ENCODE results near the gene NOD2. TPM values are rescaled to one million over a fixed set of nuclear protein-coding genes. Genes with fewer than 3 reads are reported as not detected.

Gene NOD2
- total RNA-seq, 1 donor from 2014 or later: 2.9 TPM

GRCh38 chr16:50718761-50719400, 25.5 kb downstream of the NOD2 start:
- DNase-seq (no peak), ATAC-seq (ENCODE audit: low read depth) (no peak)
- Mint-ChIP-seq H3K4me1 (no peaks in the 10 kb centered on the region), H3K27ac (no peak overlapping the region), H3K4me3 (no peak overlapping the region), H3K36me3 (ENCODE audit: low read depth) (no peaks in the 10 kb centered on the region), H3K9me3 (peaks cover 4% of the 10 kb centered on the region), H3K27me3 (no peaks in the 10 kb centered on the region)
- ChIA-PET CTCF (no interaction called here), POLR2A (no interaction called here)
- no peak for TF ChIP-seq CTCF (IDR thresholded peaks at IDR 0.05)
- intact Hi-C loops (cut with micrococcal nuclease): no loop called here

- Mint-ChIP-seq H3K27me3 (no peaks in the 10 kb centered on the region), H3K9me3 (peaks cover 10% of the 10 kb centered on the region), H3K36me3 (ENCODE audit: low read depth) (no peaks in the 10 kb centered on the region), H3K4me3 (no peak overlapping the region), H3K27ac (no peak overlapping the region), H3K4me1 (no peaks in the 10 kb centered on the region)
- ChIA-PET POLR2A (no interaction called here), CTCF (interaction anchor here (1.4 kb wide), 1 partner anchor 87 kb away, joined by 6 read pairs; no protein-coding TSS in a partner anchor)
- ATAC-seq (ENCODE audit: low read depth) (no peak), DNase-seq (no peak)
- TF ChIP-seq CTCF (IDR thresholded peaks at IDR 0.05): no peak
- intact Hi-C loops (cut with micrococcal nuclease): no loop called here
Measured at GRCh38 chr16:50719401-50720337, 26.3 kb downstream of the NOD2 start.

- Mint-ChIP-seq H3K9me3 (peaks cover 10% of the 10 kb centered on the region), H3K4me1 (no peaks in the 10 kb centered on the region), H3K36me3 (ENCODE audit: low read depth) (no peaks in the 10 kb centered on the region), H3K4me3 (no peak overlapping the region), H3K27ac (no peak overlapping the region), H3K27me3 (no peaks in the 10 kb centered on the region)
- no peak for TF ChIP-seq CTCF (IDR thresholded peaks at IDR 0.05)
- ATAC-seq (ENCODE audit: low read depth): no peak
- POLR2A ChIA-PET: no interaction called here
- intact Hi-C loops (cut with micrococcal nuclease): no loop called here
- CTCF ChIA-PET: interaction anchor here (1.8 kb wide), 1 partner anchor 56 kb away, joined by 5 read pairs; no protein-coding TSS in a partner anchor
- no peak for DNase-seq
Measured at GRCh38 chr16:50721549-50722404, 28.4 kb downstream of the NOD2 start.

- H3K9me3 Mint-ChIP-seq: peaks cover 10% of the 10 kb centered on the region
- POLR2A ChIA-PET: no interaction called here
- no peaks in the 10 kb centered on the region for H3K36me3 Mint-ChIP-seq (ENCODE audit: low read depth)
- no peak overlapping the region for H3K27ac Mint-ChIP-seq
- TF ChIP-seq CTCF (IDR thresholded peaks at IDR 0.05): no peak
- no peak overlapping the region for H3K4me3 Mint-ChIP-seq
- H3K27me3 Mint-ChIP-seq: no peaks in the 10 kb centered on the region
- ATAC-seq (ENCODE audit: low read depth) (no peak), DNase-seq (no peak)
- CTCF ChIA-PET: interaction anchor here (1.8 kb wide), 1 partner anchor 57 kb away, joined by 5 read pairs; no protein-coding TSS in a partner anchor
- intact Hi-C loops (cut with micrococcal nuclease): no loop called here
- H3K4me1 Mint-ChIP-seq: no peaks in the 10 kb centered on the region
Measured at GRCh38 chr16:50722405-50722737, 29.0 kb downstream of the NOD2 start.
